IMR-90 (cell line): ENCODE data around the gene AMBP. TPM values are rescaled to one million over a fixed set of nuclear protein-coding genes. Genes with fewer than 3 reads are reported as not detected.

Experiments used
- ATAC-seq: fragments of 200-7000 bp; cut with Tn5 transposase; 2 replicates; pipeline ENCODE4 v1.9.1; 2020; ENCODE audit warnings: low read depth, mild to moderate bottlenecking, moderate library complexity
- BruUV-seq: library from RNA; stranded (reverse); fragments of 400-500 nt; replicated peaks from 2 replicates; lab custom pipeline; 2021; lab: Mats Ljungman, UMichigan
- CTCF ChIA-PET: fragments of 300-600 bp; formaldehyde crosslinking; extraction: SDS; loops from one replicate; lab custom pipeline; 2021; ENCODE audit warnings: antibody characterized with exemption; lab: Yijun Ruan, JAX
- POLR2A ChIA-PET: fragments of 300-600 bp; sonication (Branson Sonifier 250); formaldehyde crosslinking; loops from one replicate; lab custom pipeline; 2022; ENCODE audit warnings: antibody characterized with exemption; ENCODE audit not compliant: unreplicated experiment; lab: Charles Lee
- DNase-seq: peaks from one replicate; pipeline ENCODE4 v3.0.0; 2013
- H2AFZ ChIP-seq: replicated peaks from 2 replicates; pipeline ENCODE3; 2013; ENCODE audit warnings: low read length, mild to moderate bottlenecking; ENCODE audit not compliant: poor library complexity
- H2AK5ac ChIP-seq: 2 replicates; pipeline ENCODE4 v1.6.1; 2013; ENCODE audit warnings: low read depth, low read length, inconsistent platforms
- H2AK9ac ChIP-seq: replicated peaks from 2 replicates; pipeline ENCODE3; 2013; ENCODE audit warnings: mild to moderate bottlenecking, low read depth, low read length, moderate library complexity; ENCODE audit not compliant: poor library complexity
- H2BK120ac ChIP-seq: 2 replicates; pipeline ENCODE4 v1.6.1; 2013; ENCODE audit warnings: low read depth, low read length, inconsistent platforms
- H2BK15ac ChIP-seq: 3 replicates; pipeline ENCODE4 v1.6.1; 2013; ENCODE audit warnings: low read depth, low read length, inconsistent platforms
- H2BK20ac ChIP-seq: 2 replicates; pipeline ENCODE4 v1.6.1; 2013; ENCODE audit warnings: low read depth, mild to moderate bottlenecking, inconsistent platforms, low read length, moderate library complexity
- H2BK5ac ChIP-seq: 2 replicates; pipeline ENCODE4 v1.6.1; 2013; ENCODE audit warnings: mild to moderate bottlenecking, low read depth, low read length, inconsistent platforms; ENCODE audit not compliant: poor library complexity, severe bottlenecking
- H3K14ac ChIP-seq: replicated peaks from 2 replicates; pipeline ENCODE4 v1.6.1; 2013; ENCODE audit warnings: low read depth, low read length, inconsistent platforms
- H3K18ac ChIP-seq: 2 replicates; pipeline ENCODE4 v1.6.1; 2013; ENCODE audit warnings: low read depth, low read length, control low read depth
- H3K23ac ChIP-seq: 2 replicates; pipeline ENCODE4 v1.6.1; 2013; ENCODE audit warnings: low read depth, low read length, inconsistent platforms
- H3K27ac ChIP-seq: 2 replicates; pipeline ENCODE4 v1.5.1; 2013; ENCODE audit warnings: mild to moderate bottlenecking, control low read depth, low read length; ENCODE audit not compliant: insufficient read depth
- H3K27me3 ChIP-seq: 2 replicates; pipeline ENCODE4 v1.6.1; 2013; ENCODE audit warnings: low read length; ENCODE audit not compliant: control insufficient read depth, insufficient read depth
- H3K36me3 ChIP-seq: 2 replicates; pipeline ENCODE4 v1.6.1; 2013; ENCODE audit warnings: low read length, mixed read lengths; ENCODE audit not compliant: control insufficient read depth, insufficient read depth
- H3K4ac ChIP-seq: 2 replicates; pipeline ENCODE4 v1.6.1; 2013; ENCODE audit warnings: low read depth, low read length, inconsistent platforms
- H3K4me1 ChIP-seq: 2 replicates; pipeline ENCODE4 v1.6.1; 2013; ENCODE audit warnings: low read length, mixed read lengths; ENCODE audit not compliant: control insufficient read depth, insufficient read depth
- H3K4me2 ChIP-seq: 2 replicates; pipeline ENCODE4 v1.6.1; 2013; ENCODE audit warnings: low read depth, mild to moderate bottlenecking, control low read depth, low read length, moderate library complexity
- H3K4me3 ChIP-seq: 2 replicates; pipeline ENCODE4 v1.5.1; 2013; ENCODE audit warnings: low read depth, mild to moderate bottlenecking, control low read depth, low read length, moderate library complexity; ENCODE audit not compliant: insufficient read depth
- H3K56ac ChIP-seq: 2 replicates; pipeline ENCODE4 v1.6.1; 2013; ENCODE audit warnings: low read length, inconsistent platforms; ENCODE audit not compliant: insufficient read depth; ENCODE audit errors: extremely low read depth
- H3K79me1 ChIP-seq, 2 experiments: 2 replicates each; pipeline ENCODE4 v1.6.1; 2013; ENCODE audit warnings: low read length in 2 of 2, inconsistent platforms in 1 of 2, low read depth in 1 of 2
- H3K9ac ChIP-seq: 2 replicates; pipeline ENCODE4 v1.6.1; 2013; ENCODE audit warnings: low read depth, low read length, control low read depth
- H3K9me1 ChIP-seq: 2 replicates; pipeline ENCODE4 v1.6.1; 2013; ENCODE audit warnings: low read length, inconsistent platforms; ENCODE audit not compliant: insufficient read depth
- H3K9me3 ChIP-seq: 2 replicates; pipeline ENCODE4 v1.6.1; 2013; ENCODE audit warnings: low read length; ENCODE audit not compliant: control insufficient read depth, insufficient read depth
- H4K20me1 ChIP-seq: 2 replicates; pipeline ENCODE4 v1.6.1; 2013; ENCODE audit warnings: low read length, inconsistent platforms; ENCODE audit not compliant: insufficient read depth
- H4K5ac ChIP-seq: 2 replicates; pipeline ENCODE4 v1.6.1; 2013; ENCODE audit warnings: mild to moderate bottlenecking, low read depth, low read length, control low read depth
- H4K8ac ChIP-seq, 2 experiments: 2 replicates each; pipeline ENCODE4 v1.6.1; 2013; ENCODE audit warnings: low read depth in 2 of 2, low read length in 2 of 2, control low read depth in 1 of 2, inconsistent platforms in 1 of 2
- H4K91ac ChIP-seq: 2 replicates; pipeline ENCODE4 v1.6.1; 2013; ENCODE audit warnings: low read depth, low read length, inconsistent platforms; ENCODE audit not compliant: insufficient read depth
- BHLHE40 ChIP-seq: fragments of 150-350 bp; IDR thresholded peaks from 2 replicates; pipeline ENCODE4 v1.6.1; 2016; ENCODE audit warnings: mild to moderate bottlenecking, low read depth, low read length
- CEBPB ChIP-seq: IDR thresholded peaks from 2 replicates; pipeline ENCODE4 v1.6.1; 2012; ENCODE audit warnings: low read depth, low read length, improper control_type of control experiment
- CHD1 ChIP-seq: IDR thresholded peaks from 2 replicates; pipeline ENCODE4 v1.6.1; 2012; ENCODE audit warnings: low read depth, low read length, improper control_type of control experiment
- ELK1 ChIP-seq: fragments of 150-350 bp; IDR thresholded peaks from 2 replicates; pipeline ENCODE4 v1.6.1; 2016; ENCODE audit warnings: low read depth, mild to moderate bottlenecking, low read length, moderate library complexity, borderline replicate concordance
- FOS ChIP-seq: fragments of 150-350 bp; IDR thresholded peaks from 2 replicates; pipeline ENCODE4 v1.6.1; 2016; ENCODE audit warnings: low read depth, low read length
- MAFK ChIP-seq: IDR thresholded peaks from 2 replicates; pipeline ENCODE4 v1.6.1; 2012; ENCODE audit warnings: low read depth, low read length, improper control_type of control experiment
- MAZ ChIP-seq: IDR thresholded peaks from 2 replicates; pipeline ENCODE4 v1.6.1; 2012; ENCODE audit warnings: low read depth, mild to moderate bottlenecking, low read length, improper control_type of control experiment, moderate library complexity, borderline replicate concordance
- MXI1 ChIP-seq: IDR thresholded peaks from 2 replicates; pipeline ENCODE4 v1.6.1; 2012; ENCODE audit warnings: low read depth, mild to moderate bottlenecking, low read length, moderate library complexity, borderline replicate concordance
- NFE2L2 ChIP-seq: fragments of 150-350 bp; IDR thresholded peaks from 2 replicates; pipeline ENCODE4 v1.6.1; 2016; ENCODE audit warnings: low read depth, mild to moderate bottlenecking, low read length
- POLR2A ChIP-seq: IDR thresholded peaks from 2 replicates; pipeline ENCODE4 v1.6.1; 2012; ENCODE audit warnings: mild to moderate bottlenecking, low read depth, low read length
- RAD21 ChIP-seq: IDR thresholded peaks from 2 replicates; pipeline ENCODE4 v1.6.1; 2012; ENCODE audit warnings: low read length, improper control_type of control experiment
- RCOR1 ChIP-seq: IDR thresholded peaks from 2 replicates; pipeline ENCODE4 v1.6.1; 2012; ENCODE audit warnings: mild to moderate bottlenecking, low read length, improper control_type of control experiment; ENCODE audit not compliant: insufficient replicate concordance
- RFX5 ChIP-seq: IDR thresholded peaks from 2 replicates; pipeline ENCODE4 v1.8.0; 2012; ENCODE audit warnings: low read depth, mild to moderate bottlenecking, low read length, moderate library complexity
- SMC3 ChIP-seq: fragments of 150-350 bp; IDR thresholded peaks from 2 replicates; pipeline ENCODE4 v1.6.1; 2016; ENCODE audit warnings: low read depth, mild to moderate bottlenecking, antibody characterized with exemption, low read length, moderate library complexity
- WGBS, 2 experiments: methylation state at CpG; one replicate each; pipeline versions ENCODE4 v1.1.5 to v1.1.7; 2013; ENCODE audit warnings: missing lambda C conversion rate in 2 of 2; ENCODE audit not compliant: insufficient read length in 1 of 2; ENCODE audit errors: extremely low coverage in 2 of 2; 5-methylcytosine and 5-hydroxymethylcytosine counted together
- dilution Hi-C: fragments of 300-500 bp; cut with HindIII; formaldehyde crosslinking; loops from one replicate; pipeline ENCODE4 v1.14.3; 2018; ENCODE audit warnings: low sequenced_read_pairs; ENCODE audit not compliant: unreplicated experiment
- in situ Hi-C: fragments of 300-500 bp; cut with MboI; formaldehyde crosslinking; loops from 3 replicates; pipeline ENCODE4 v1.14.3; 2019; ENCODE audit warnings: low sequenced_read_pairs, inconsistent platforms, mixed read lengths
- intact Hi-C: fragments of 100-400 bp; cut with micrococcal nuclease; formaldehyde crosslinking; loops from 2 replicates; pipeline ENCODE4 v1.10.0; 2022
- polyA plus RNA-seq, 3 experiments: library from polyadenylated mRNA; depleted of rRNA; stranded (reverse); fragments of >200 nt; gene quantifications; 2 replicates each; pipeline ENCODE4 v1.2.3, GENCODE V29; 2012; ENCODE audit warnings: low replicate concordance in 1 of 3
- total RNA-seq: library from RNA; depleted of rRNA; stranded (reverse); fragments of >200 nt; gene quantifications from 2 replicates; pipeline ENCODE4 v1.2.3, GENCODE V29; 2012
- TF ChIP-seq, protein P1 (sequence below): fragments of 150-350 bp; IDR thresholded peaks from 2 replicates; pipeline ENCODE4 v1.6.1; 2017; ENCODE audit warnings: mild to moderate bottlenecking, antibody characterized with exemption, low read length, low read depth
- TF ChIP-seq, protein P2 (sequence below): conservative IDR thresholded peaks from 2 replicates; pipeline ENCODE4 v1.5.1; 2012; ENCODE audit warnings: mild to moderate bottlenecking, low read depth, low read length, improper control_type of control experiment

Gene AMBP
- total and polyA plus RNA-seq, 2 of the 4 experiments (the other 2 are of a cell fraction) = not detected

GRCh38 chr9:114051706-114052105, 26.4 kb downstream of the AMBP start:
- dilution Hi-C loops = no loop called here
- no peak for ATAC-seq
- H3K9me1 ChIP-seq = peaks cover 12% of the 10 kb centered on the region

More at GRCh38 chr9:114051706-114052105, 26.4 kb downstream of the AMBP start:
- Histone ChIP-seq H4K91ac (no peak overlapping the region), H3K56ac (no peak overlapping the region), H3K14ac (no peak overlapping the region), H4K8ac (no peak overlapping the region), H3K4me2 (no peak overlapping the region), H2BK5ac (no peak overlapping the region), H2AK5ac (no peak overlapping the region), H3K27ac (no peak overlapping the region), H2AK9ac (no peak overlapping the region), H3K27me3 (no peaks in the 10 kb centered on the region), H3K9me3 (no peaks in the 10 kb centered on the region), H3K4ac (no peak overlapping the region), H3K36me3 (peaks cover 47% of the 10 kb centered on the region), H3K9ac (no peak overlapping the region), H4K5ac (no peak overlapping the region), H2BK15ac (no peak overlapping the region), H2BK20ac (no peak overlapping the region), H3K79me1 (peaks cover 0 to 13% of the 10 kb centered on the region in 2 experiments; a peak in 2 of 4 replicates), H2AFZ (no peak overlapping the region), H4K20me1 (peaks cover 2% of the 10 kb centered on the region; the same call in 1 of the 2 replicates), H2BK120ac (no peak overlapping the region), H3K18ac (no peak overlapping the region), H3K4me1 (no peaks in the 10 kb centered on the region), H3K23ac (no peak overlapping the region), H3K4me3 (no peak overlapping the region)
- ChIA-PET POLR2A (no interaction called here), CTCF (no interaction called here)
- in situ Hi-C loops = no loop called here
- no CpG with 5 or more reads among the region's 7 CpGs for WGBS, 2 experiments
- DNase-seq = no peak
- BruUV-seq = no TSS peak
- intact Hi-C loops = no loop called here
- TF ChIP-seq BHLHE40 (no peak), CEBPB (no peak), MAZ (no peak), RCOR1 (no peak), ELK1 (no peak), SMC3 (no peak), RFX5 (no peak), NFE2L2 (no peak), POLR2A (no peak), MXI1 (no peak), CHD1 (no peak), RAD21 (no peak), FOS (no peak), MAFK (no peak)
- TF ChIP-seq, protein P1, sequence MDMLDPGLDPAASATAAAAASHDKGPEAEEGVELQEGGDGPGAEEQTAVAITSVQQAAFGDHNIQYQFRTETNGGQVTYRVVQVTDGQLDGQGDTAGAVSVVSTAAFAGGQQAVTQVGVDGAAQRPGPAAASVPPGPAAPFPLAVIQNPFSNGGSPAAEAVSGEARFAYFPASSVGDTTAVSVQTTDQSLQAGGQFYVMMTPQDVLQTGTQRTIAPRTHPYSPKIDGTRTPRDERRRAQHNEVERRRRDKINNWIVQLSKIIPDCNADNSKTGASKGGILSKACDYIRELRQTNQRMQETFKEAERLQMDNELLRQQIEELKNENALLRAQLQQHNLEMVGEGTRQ = no peak
- TF ChIP-seq, protein P2, sequence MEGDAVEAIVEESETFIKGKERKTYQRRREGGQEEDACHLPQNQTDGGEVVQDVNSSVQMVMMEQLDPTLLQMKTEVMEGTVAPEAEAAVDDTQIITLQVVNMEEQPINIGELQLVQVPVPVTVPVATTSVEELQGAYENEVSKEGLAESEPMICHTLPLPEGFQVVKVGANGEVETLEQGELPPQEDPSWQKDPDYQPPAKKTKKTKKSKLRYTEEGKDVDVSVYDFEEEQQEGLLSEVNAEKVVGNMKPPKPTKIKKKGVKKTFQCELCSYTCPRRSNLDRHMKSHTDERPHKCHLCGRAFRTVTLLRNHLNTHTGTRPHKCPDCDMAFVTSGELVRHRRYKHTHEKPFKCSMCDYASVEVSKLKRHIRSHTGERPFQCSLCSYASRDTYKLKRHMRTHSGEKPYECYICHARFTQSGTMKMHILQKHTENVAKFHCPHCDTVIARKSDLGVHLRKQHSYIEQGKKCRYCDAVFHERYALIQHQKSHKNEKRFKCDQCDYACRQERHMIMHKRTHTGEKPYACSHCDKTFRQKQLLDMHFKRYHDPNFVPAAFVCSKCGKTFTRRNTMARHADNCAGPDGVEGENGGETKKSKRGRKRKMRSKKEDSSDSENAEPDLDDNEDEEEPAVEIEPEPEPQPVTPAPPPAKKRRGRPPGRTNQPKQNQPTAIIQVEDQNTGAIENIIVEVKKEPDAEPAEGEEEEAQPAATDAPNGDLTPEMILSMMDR = no peak
